ENCODE data around the gene SLC22A2. TPM values are rescaled to one million over a fixed set of nuclear protein-coding genes. Genes with fewer than 3 reads are reported as not detected.

SLC22A2 gene
- total RNA-seq, 2 donors from 2014 or later, result not detected

- WGBS, result 56% methylated on average over 15 of the region's 15 CpGs
- Histone ChIP-seq H3K36me3 (no peaks in the 10 kb centered on the region), H3K4me1 (replicated peaks) (no peaks in the 10 kb centered on the region), H3K4me3 (no peak overlapping the region), H3K27ac (no peak overlapping the region), H3K27me3 (replicated peaks; ENCODE audit: insufficient read depth) (no peaks in the 10 kb centered on the region), H3K9me3 (no peaks in the 10 kb centered on the region)
- TF ChIP-seq POLR2AphosphoS5 (IDR thresholded peaks at IDR 0.05) (no peak), CTCF (IDR thresholded peaks at IDR 0.05) (no peak), POLR2A (IDR thresholded peaks at IDR 0.05) (no peak)
- no peak for DNase-seq (ENCODE audit: low spot score)
- intact Hi-C loops (cut with DNase I), result no loop called here
Measured at GRCh38 chr6:160300076-160300695, 41.6 kb upstream of the SLC22A2 start.

GRCh38 chr6:160299559-160299958 is 40.9 kb upstream of the SLC22A2 start:
- TF ChIP-seq CTCF (IDR thresholded peaks at IDR 0.05) (no peak), POLR2AphosphoS5 (IDR thresholded peaks at IDR 0.05) (no peak)
- no peak for DNase-seq (ENCODE audit: low spot score)
- intact Hi-C loops (cut with DNase I), result no loop called here
- no peak overlapping the region for H3K4me3 ChIP-seq
- no peaks in the 10 kb centered on the region for H3K4me1 ChIP-seq (replicated peaks)
- H3K27me3 ChIP-seq (replicated peaks; ENCODE audit: insufficient read depth), result no peaks in the 10 kb centered on the region
- no peaks in the 10 kb centered on the region for H3K9me3 ChIP-seq
- no peak overlapping the region for H3K27ac ChIP-seq
- no peaks in the 10 kb centered on the region for H3K36me3 ChIP-seq
- WGBS, result 93% methylated on average over 11 of the region's 11 CpGs

GRCh38 chr6:160298121-160298520 is 39.5 kb upstream of the SLC22A2 start:
- WGBS, result 72% methylated on average over 8 of the region's 8 CpGs
- no peaks in the 10 kb centered on the region for H3K9me3 ChIP-seq
- no peaks in the 10 kb centered on the region for H3K36me3 ChIP-seq
- no peak overlapping the region for H3K4me3 ChIP-seq
- H3K27ac ChIP-seq, result no peak overlapping the region
- H3K27me3 ChIP-seq (replicated peaks; ENCODE audit: insufficient read depth), result no peaks in the 10 kb centered on the region
- no peaks in the 10 kb centered on the region for H3K4me1 ChIP-seq (replicated peaks)
- TF ChIP-seq CTCF (IDR thresholded peaks at IDR 0.05) (no peak), POLR2AphosphoS5 (IDR thresholded peaks at IDR 0.05) (no peak), POLR2A (IDR thresholded peaks at IDR 0.05) (no peak)
- intact Hi-C loops (cut with DNase I), result no loop called here
- DNase-seq (ENCODE audit: low spot score), result no peak

GRCh38 chr6:160297310-160297709 is 38.7 kb upstream of the SLC22A2 start:
- DNase-seq (ENCODE audit: low spot score), result no peak
- no peaks in the 10 kb centered on the region for H3K36me3 ChIP-seq
- no peaks in the 10 kb centered on the region for H3K4me1 ChIP-seq (replicated peaks)
- H3K9me3 ChIP-seq, result no peaks in the 10 kb centered on the region
- intact Hi-C loops (cut with DNase I), result no loop called here
- H3K27me3 ChIP-seq (replicated peaks; ENCODE audit: insufficient read depth), result no peaks in the 10 kb centered on the region
- WGBS, result 87% methylated on average over 6 of the region's 6 CpGs
- H3K27ac ChIP-seq, result no peak overlapping the region
- H3K4me3 ChIP-seq, result no peak overlapping the region
- no peak for TF ChIP-seq CTCF (IDR thresholded peaks at IDR 0.05)

- peak; percentile 15 for DNase-seq (ENCODE audit: low spot score)
- no peak for TF ChIP-seq POLR2AphosphoS5 (IDR thresholded peaks at IDR 0.05)
Measured at GRCh38 chr6:160293844-160294243, 35.2 kb upstream of the SLC22A2 start.

More at GRCh38 chr6:160293844-160294243, 35.2 kb upstream of the SLC22A2 start:
- Histone ChIP-seq H3K36me3 (no peaks in the 10 kb centered on the region), H3K4me1 (replicated peaks) (no peaks in the 10 kb centered on the region), H3K4me3 (no peak overlapping the region), H3K27ac (no peak overlapping the region), H3K9me3 (no peaks in the 10 kb centered on the region), H3K27me3 (replicated peaks; ENCODE audit: insufficient read depth) (no peaks in the 10 kb centered on the region)
- 31% methylated on average over 8 of the region's 8 CpGs for WGBS
- intact Hi-C loops (cut with DNase I), result no loop called here
